H9 (cell line): Measurements from ENCODE around the gene ACTL7A. TPM values are rescaled to one million over a fixed set of nuclear protein-coding genes. Genes with fewer than 3 reads are reported as not detected.
"Not testable (repeated sequence)": the region's sequence is repeated elsewhere in the genome, so short reads cannot be mapped to it uniquely, and the experiment has no call there.

Experiments
- DNase-seq: peaks from one replicate; pipeline ENCODE4 v3.0.0-alpha.2; 2017
- H2AFZ ChIP-seq: one replicate; pipeline ENCODE4 v1.6.1; 2013; ENCODE audit warnings: mild to moderate bottlenecking, low read length, control low read depth, moderate library complexity
- H2AK5ac ChIP-seq: 2 replicates; pipeline ENCODE4 v1.6.1; 2013; ENCODE audit warnings: low read length, control low read depth, mixed read lengths; ENCODE audit not compliant: insufficient read length
- H2BK120ac ChIP-seq: one replicate; pipeline ENCODE4 v1.6.1; 2013; ENCODE audit warnings: low read depth, mild to moderate bottlenecking, low read length, control low read depth, inconsistent platforms; ENCODE audit not compliant: poor library complexity, severe bottlenecking
- H2BK12ac ChIP-seq: 2 replicates; pipeline ENCODE4 v1.6.1; 2013; ENCODE audit warnings: low read length, control low read depth, mixed read lengths, low read depth; ENCODE audit not compliant: insufficient read length
- H2BK15ac ChIP-seq: 2 replicates; pipeline ENCODE4 v1.6.1; 2013; ENCODE audit warnings: low read depth, low read length, control low read depth
- H2BK20ac ChIP-seq: one replicate; pipeline ENCODE4 v1.6.1; 2013; ENCODE audit warnings: low read depth, mild to moderate bottlenecking, low read length, control low read depth, inconsistent platforms; ENCODE audit not compliant: poor library complexity, severe bottlenecking
- H2BK5ac ChIP-seq: 2 replicates; pipeline ENCODE4 v1.6.1; 2013; ENCODE audit warnings: low read length, control low read depth, mixed read lengths; ENCODE audit not compliant: insufficient read length
- H3K14ac ChIP-seq: 2 replicates; pipeline ENCODE4 v1.6.1; 2013; ENCODE audit warnings: low read length, control low read depth; ENCODE audit not compliant: insufficient read depth
- H3K18ac ChIP-seq: 2 replicates; pipeline ENCODE4 v1.6.1; 2013; ENCODE audit warnings: low read depth, mild to moderate bottlenecking, mixed read lengths, low read length, control low read depth; ENCODE audit not compliant: insufficient read length
- H3K23ac ChIP-seq: 2 replicates; pipeline ENCODE4 v1.6.1; 2013; ENCODE audit warnings: low read length, control low read depth, mixed read lengths, low read depth; ENCODE audit not compliant: insufficient read length
- H3K23me2 ChIP-seq: 2 replicates; pipeline ENCODE4 v1.6.1; 2013; ENCODE audit warnings: low read depth, mild to moderate bottlenecking, mixed read lengths, low read length, control low read depth; ENCODE audit not compliant: insufficient read length, poor library complexity, severe bottlenecking
- H3K27ac ChIP-seq: 2 replicates; pipeline ENCODE4 v1.5.1; 2013; ENCODE audit warnings: low read length, control low read depth, mixed read lengths, low read depth; ENCODE audit not compliant: insufficient read length
- H3K27me3 ChIP-seq: 2 replicates; pipeline ENCODE4 v1.6.1; 2013; ENCODE audit warnings: low read length, control low read depth, inconsistent platforms; ENCODE audit not compliant: insufficient read depth
- H3K4ac ChIP-seq: 2 replicates; pipeline ENCODE4 v1.6.1; 2013; ENCODE audit warnings: low read depth, mild to moderate bottlenecking, control low read depth, inconsistent platforms, low read length, moderate library complexity
- H3K4me1 ChIP-seq: 2 replicates; pipeline ENCODE4 v1.6.1; 2013; ENCODE audit warnings: low read length, control low read depth, inconsistent platforms; ENCODE audit not compliant: insufficient read depth
- H3K4me2 ChIP-seq: 2 replicates; pipeline ENCODE4 v1.6.1; 2013; ENCODE audit warnings: low read length, control low read depth, mixed read lengths; ENCODE audit not compliant: insufficient read length, insufficient read depth
- H3K56ac ChIP-seq: 2 replicates; pipeline ENCODE4 v1.6.1; 2013; ENCODE audit warnings: low read depth, mild to moderate bottlenecking, mixed read lengths, low read length, control low read depth; ENCODE audit not compliant: insufficient read length
- H3K79me1 ChIP-seq: 2 replicates; pipeline ENCODE4 v1.6.1; 2013; ENCODE audit warnings: low read depth, mild to moderate bottlenecking, moderate library complexity, low read length, control low read depth, inconsistent platforms; ENCODE audit not compliant: insufficient read depth, poor library complexity, severe bottlenecking
- H3K79me2 ChIP-seq: 2 replicates; pipeline ENCODE4 v1.6.1; 2013; ENCODE audit warnings: low read length, control low read depth, inconsistent platforms; ENCODE audit not compliant: insufficient read depth
- H3K9ac ChIP-seq: 2 replicates; pipeline ENCODE4 v1.6.1; 2013; ENCODE audit warnings: low read length, control low read depth, mixed read lengths; ENCODE audit not compliant: insufficient read length; ENCODE audit errors: extremely low read depth
- H3K9me3 ChIP-seq: one replicate; pipeline ENCODE4 v1.6.1; 2013; ENCODE audit warnings: low read depth, low read length, inconsistent platforms; ENCODE audit not compliant: control insufficient read depth
- H3T11ph ChIP-seq: one replicate; pipeline ENCODE4 v1.6.1; 2013; ENCODE audit warnings: mild to moderate bottlenecking, low read length, control low read depth, inconsistent platforms
- H4K20me1 ChIP-seq: one replicate; pipeline ENCODE4 v1.6.1; 2013; ENCODE audit not compliant: control insufficient read depth, insufficient read length, insufficient read depth
- H4K5ac ChIP-seq: 2 replicates; pipeline ENCODE4 v1.6.1; 2013; ENCODE audit warnings: low read depth, mild to moderate bottlenecking, mixed read lengths, low read length, control low read depth; ENCODE audit not compliant: insufficient read length
- H4K8ac ChIP-seq: replicated peaks from 2 replicates; pipeline ENCODE4 v1.6.1; 2013; ENCODE audit warnings: low read length, control low read depth, mixed read lengths, low read depth; ENCODE audit not compliant: insufficient read length
- H4K91ac ChIP-seq: 2 replicates; pipeline ENCODE4 v1.6.1; 2013; ENCODE audit warnings: low read depth, mild to moderate bottlenecking, moderate library complexity, mixed read lengths, low read length, control low read depth; ENCODE audit not compliant: insufficient read length
- H3K27ac Mint-ChIP-seq, 3 experiments: 2 replicates in 2 of 3; 3 replicates in 1 of 3; pipeline ENCODE4 v1.8.0; 2020 to 2021; ENCODE audit warnings: mixed read lengths in 3 of 3, mild to moderate bottlenecking in 1 of 3, moderate library complexity in 1 of 3
- H3K27me3 Mint-ChIP-seq: 2 replicates; pipeline ENCODE4 v1.8.0; 2021; ENCODE audit warnings: low read depth, mild to moderate bottlenecking, moderate library complexity, mixed read lengths
- H3K36me3 Mint-ChIP-seq, 3 experiments: 2 replicates in 2 of 3; 3 replicates in 1 of 3; pipeline ENCODE4 v1.8.0; 2020 to 2021; ENCODE audit warnings: low read depth in 3 of 3, mixed read lengths in 3 of 3; ENCODE audit not compliant: insufficient read depth in 1 of 3
- H3K4me1 Mint-ChIP-seq, 2 experiments: 2 replicates each; pipeline ENCODE4 v1.8.0; 2020; ENCODE audit warnings: mixed read lengths in 2 of 2
- H3K4me3 Mint-ChIP-seq, 2 experiments: 2 replicates in 1 of 2; 3 replicates in 1 of 2; pipeline ENCODE4 v1.8.0; 2020 to 2021; ENCODE audit warnings: mild to moderate bottlenecking in 2 of 2, mixed read lengths in 2 of 2, moderate library complexity in 1 of 2
- H3K9me3 Mint-ChIP-seq, 2 experiments: 2 replicates in 1 of 2; 3 replicates in 1 of 2; pipeline ENCODE4 v1.8.0; 2020; ENCODE audit warnings: mild to moderate bottlenecking in 2 of 2, mixed read lengths in 2 of 2, moderate library complexity in 1 of 2
- WGBS: extraction: QIAGEN DNeasy Blood & Tissue Kit; methylation state at CpG from one replicate; pipeline ENCODE4 v1.1.7; 2013; ENCODE audit warnings: missing lambda C conversion rate, low lambda C conversion rate, mixed read lengths; ENCODE audit not compliant: insufficient read length; ENCODE audit errors: extremely low coverage; 5-methylcytosine and 5-hydroxymethylcytosine counted together
- total RNA-seq: library from RNA; stranded (reverse); gene quantifications from 2 replicates; pipeline ENCODE4 v1.2.1, GENCODE V29; 2021
- TF ChIP-seq, protein P1 (sequence below): fragments of 200-600 bp; sonication (generic); conservative IDR thresholded peaks from 3 replicates; pipeline ENCODE4 v1.8.0; 2021; ENCODE audit warnings: antibody characterized with exemption, mild to moderate bottlenecking

The ACTL7A gene
- total RNA-seq, 1 experiment from 2014 or later: not detected

GRCh38 chr9:108838017-108838416 is 24.0 kb upstream of the ACTL7A start:
- Histone ChIP-seq H3K4me2 (no peak overlapping the region), H3K4me1 (no peaks in the 10 kb centered on the region), H3K9me3 (no peaks in the 10 kb centered on the region), H2AFZ (no peak overlapping the region), H3K27ac (no peak overlapping the region), H3K9ac (no peak overlapping the region), H3K79me2 (no peaks in the 10 kb centered on the region), H2BK15ac (no peak overlapping the region), H3K14ac (no peak overlapping the region), H3T11ph (no peak overlapping the region), H3K4ac (no peak overlapping the region), H2AK5ac (no peak overlapping the region), H4K5ac (no peak overlapping the region), H3K23ac (no peak overlapping the region), H2BK20ac (no peak overlapping the region), H2BK120ac (no peak overlapping the region), H3K27me3 (no peaks in the 10 kb centered on the region), H3K56ac (no peak overlapping the region), H4K91ac (no peak overlapping the region), H3K79me1 (no peaks in the 10 kb centered on the region), H4K8ac (no peak overlapping the region), H3K23me2 (no peaks in the 10 kb centered on the region), H2BK12ac (no peak overlapping the region), H4K20me1 (no peaks in the 10 kb centered on the region), H3K18ac (no peak overlapping the region), H2BK5ac (no peak overlapping the region)
- Mint-ChIP-seq H3K36me3 (no peaks in the 10 kb centered on the region), H3K27ac (no peak overlapping the region), H3K27me3 (peaks cover 3% of the 10 kb centered on the region), H3K4me1 (peaks cover 21 to 25% of the 10 kb centered on the region in 2 experiments), H3K4me3 (no peak overlapping the region), H3K9me3 (peaks cover 3 to 4% of the 10 kb centered on the region in 2 experiments; a peak in 2 of 5 replicates)
- DNase-seq: no peak
- TF ChIP-seq, protein P1, sequence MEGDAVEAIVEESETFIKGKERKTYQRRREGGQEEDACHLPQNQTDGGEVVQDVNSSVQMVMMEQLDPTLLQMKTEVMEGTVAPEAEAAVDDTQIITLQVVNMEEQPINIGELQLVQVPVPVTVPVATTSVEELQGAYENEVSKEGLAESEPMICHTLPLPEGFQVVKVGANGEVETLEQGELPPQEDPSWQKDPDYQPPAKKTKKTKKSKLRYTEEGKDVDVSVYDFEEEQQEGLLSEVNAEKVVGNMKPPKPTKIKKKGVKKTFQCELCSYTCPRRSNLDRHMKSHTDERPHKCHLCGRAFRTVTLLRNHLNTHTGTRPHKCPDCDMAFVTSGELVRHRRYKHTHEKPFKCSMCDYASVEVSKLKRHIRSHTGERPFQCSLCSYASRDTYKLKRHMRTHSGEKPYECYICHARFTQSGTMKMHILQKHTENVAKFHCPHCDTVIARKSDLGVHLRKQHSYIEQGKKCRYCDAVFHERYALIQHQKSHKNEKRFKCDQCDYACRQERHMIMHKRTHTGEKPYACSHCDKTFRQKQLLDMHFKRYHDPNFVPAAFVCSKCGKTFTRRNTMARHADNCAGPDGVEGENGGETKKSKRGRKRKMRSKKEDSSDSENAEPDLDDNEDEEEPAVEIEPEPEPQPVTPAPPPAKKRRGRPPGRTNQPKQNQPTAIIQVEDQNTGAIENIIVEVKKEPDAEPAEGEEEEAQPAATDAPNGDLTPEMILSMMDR: no peak
- WGBS: no CpG with 5 or more reads among the region's 6 CpGs

- peaks cover 21 to 27% of the 10 kb centered on the region in 2 experiments for H3K4me1 Mint-ChIP-seq
- H3K56ac ChIP-seq, H3K4ac ChIP-seq, H3K36me3 Mint-ChIP-seq, H2BK20ac ChIP-seq, H3K27me3 ChIP-seq, H3K79me1 ChIP-seq, H2BK15ac ChIP-seq, H4K5ac ChIP-seq, H3K79me2 ChIP-seq, DNase-seq, H3K9ac ChIP-seq, H4K8ac ChIP-seq, H3K9me3 ChIP-seq, H3K27me3 Mint-ChIP-seq, H3K23ac ChIP-seq, H3K14ac ChIP-seq, H3K23me2 ChIP-seq, H3K9me3 Mint-ChIP-seq, H2BK12ac ChIP-seq, H4K20me1 ChIP-seq, H3T11ph ChIP-seq, H4K91ac ChIP-seq, H3K27ac Mint-ChIP-seq, H3K4me2 ChIP-seq, H3K4me3 Mint-ChIP-seq, H2AFZ ChIP-seq, H3K27ac ChIP-seq, H2BK5ac ChIP-seq, H2AK5ac ChIP-seq, H2BK120ac ChIP-seq, H3K4me1 ChIP-seq, H3K18ac ChIP-seq: not testable (repeated sequence)
- no CpG with 5 or more reads among the region's 5 CpGs for WGBS
Observed at GRCh38 chr9:108839561-108839960, 22.5 kb upstream of the ACTL7A start.
